ENCODE results near the gene ALDOA. TPM values are rescaled to one million over a fixed set of nuclear protein-coding genes. Genes with fewer than 3 reads are reported as not detected.
"Not testable (repeated sequence)": the region's sequence is repeated elsewhere in the genome, so short reads cannot be mapped to it uniquely, and the experiment has no call there.

The ALDOA gene
- total RNA-seq, 1 donor from 2014 or later, result 527 TPM

DNA sequence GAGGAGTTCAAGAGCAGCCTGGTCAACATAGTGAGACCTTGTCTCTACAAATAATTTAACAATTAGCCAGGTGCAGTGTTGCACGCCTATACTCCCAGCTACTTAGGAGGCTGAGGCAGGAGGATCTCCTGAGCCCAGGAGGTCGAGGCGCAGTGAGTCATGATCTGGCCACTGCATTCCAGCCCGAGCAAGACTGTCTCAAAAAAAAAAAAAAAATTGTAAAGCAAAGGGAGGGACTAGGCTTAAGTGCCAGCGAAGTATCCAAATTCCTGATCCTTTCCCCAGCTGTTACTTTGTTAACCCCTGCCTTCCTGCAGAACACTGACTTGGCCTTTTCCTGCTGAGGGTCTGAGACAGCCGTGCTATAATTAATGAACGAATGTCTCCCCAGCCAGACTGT is 45.1 kb downstream of the ALDOA start:
- FAIRE-seq, result no peak
- Histone ChIP-seq H3K36me3 (ENCODE audit: control insufficient read depth, insufficient read depth, low read length) (peaks cover 1% of the 10 kb centered on the region), H3K4me3 (ENCODE audit: low read depth, low read length) (no peak overlapping the region), H3K27me3 (ENCODE audit: control insufficient read depth, insufficient read depth, low read length) (no peaks in the 10 kb centered on the region)
- TF ChIP-seq, protein P1, sequence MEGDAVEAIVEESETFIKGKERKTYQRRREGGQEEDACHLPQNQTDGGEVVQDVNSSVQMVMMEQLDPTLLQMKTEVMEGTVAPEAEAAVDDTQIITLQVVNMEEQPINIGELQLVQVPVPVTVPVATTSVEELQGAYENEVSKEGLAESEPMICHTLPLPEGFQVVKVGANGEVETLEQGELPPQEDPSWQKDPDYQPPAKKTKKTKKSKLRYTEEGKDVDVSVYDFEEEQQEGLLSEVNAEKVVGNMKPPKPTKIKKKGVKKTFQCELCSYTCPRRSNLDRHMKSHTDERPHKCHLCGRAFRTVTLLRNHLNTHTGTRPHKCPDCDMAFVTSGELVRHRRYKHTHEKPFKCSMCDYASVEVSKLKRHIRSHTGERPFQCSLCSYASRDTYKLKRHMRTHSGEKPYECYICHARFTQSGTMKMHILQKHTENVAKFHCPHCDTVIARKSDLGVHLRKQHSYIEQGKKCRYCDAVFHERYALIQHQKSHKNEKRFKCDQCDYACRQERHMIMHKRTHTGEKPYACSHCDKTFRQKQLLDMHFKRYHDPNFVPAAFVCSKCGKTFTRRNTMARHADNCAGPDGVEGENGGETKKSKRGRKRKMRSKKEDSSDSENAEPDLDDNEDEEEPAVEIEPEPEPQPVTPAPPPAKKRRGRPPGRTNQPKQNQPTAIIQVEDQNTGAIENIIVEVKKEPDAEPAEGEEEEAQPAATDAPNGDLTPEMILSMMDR (IDR thresholded peaks at IDR 0.05; ENCODE audit: insufficient read depth, low read length, severe bottlenecking), result no peak
- no peak for DNase-seq (ENCODE audit: low read depth)

DNA sequence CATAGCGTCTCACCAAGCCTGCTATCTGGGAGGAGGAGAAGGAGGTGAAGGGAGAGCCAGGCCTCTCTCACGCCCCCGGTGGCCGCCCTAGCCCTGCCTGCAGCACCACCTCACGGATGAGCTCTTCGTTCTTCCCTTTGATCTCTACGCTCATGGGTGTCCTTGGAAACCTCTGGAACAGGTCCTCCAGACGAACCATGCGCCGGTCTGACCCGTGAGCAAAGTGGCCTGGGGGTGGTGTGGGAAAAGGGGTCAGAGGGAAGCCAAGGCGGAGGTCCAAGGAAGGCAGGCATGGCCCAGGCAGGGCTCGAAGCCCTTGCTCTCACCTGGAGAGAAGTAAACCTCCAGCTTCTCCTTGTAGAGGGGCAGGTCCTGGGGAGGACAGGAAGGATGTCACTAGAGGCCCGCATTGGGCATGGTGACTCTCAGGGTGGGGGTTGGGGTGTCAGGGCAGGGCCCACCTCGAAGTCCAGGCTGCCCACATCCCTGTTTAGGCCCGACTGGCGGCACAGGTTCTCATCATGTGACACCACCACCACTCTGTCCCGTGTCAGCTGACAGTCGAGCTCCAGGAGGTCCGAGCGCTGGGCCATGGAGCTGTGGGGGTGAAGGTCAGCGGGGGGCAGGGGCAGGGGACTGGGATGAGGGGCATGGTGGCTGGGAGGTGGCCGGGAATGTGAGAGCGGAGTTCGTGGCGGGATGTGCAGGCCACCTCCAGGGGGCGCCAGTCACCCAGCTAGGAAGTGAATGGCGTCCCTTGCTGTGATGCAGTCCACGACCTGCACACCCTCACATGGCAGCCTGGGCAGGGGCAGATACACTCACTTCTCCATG is 46.9 kb downstream of the ALDOA start:
- DNase-seq (ENCODE audit: low read depth) (no peak), FAIRE-seq (no peak)
- Histone ChIP-seq H3K27me3 (ENCODE audit: control insufficient read depth, insufficient read depth, low read length) (no peaks in the 10 kb centered on the region), H3K36me3 (ENCODE audit: control insufficient read depth, insufficient read depth, low read length) (peaks cover 1% of the 10 kb centered on the region), H3K4me3 (ENCODE audit: low read depth, low read length) (no peak overlapping the region)
- TF ChIP-seq, protein P1 (IDR thresholded peaks at IDR 0.05; ENCODE audit: insufficient read depth, low read length, severe bottlenecking), result peak; percentile 62

DNA sequence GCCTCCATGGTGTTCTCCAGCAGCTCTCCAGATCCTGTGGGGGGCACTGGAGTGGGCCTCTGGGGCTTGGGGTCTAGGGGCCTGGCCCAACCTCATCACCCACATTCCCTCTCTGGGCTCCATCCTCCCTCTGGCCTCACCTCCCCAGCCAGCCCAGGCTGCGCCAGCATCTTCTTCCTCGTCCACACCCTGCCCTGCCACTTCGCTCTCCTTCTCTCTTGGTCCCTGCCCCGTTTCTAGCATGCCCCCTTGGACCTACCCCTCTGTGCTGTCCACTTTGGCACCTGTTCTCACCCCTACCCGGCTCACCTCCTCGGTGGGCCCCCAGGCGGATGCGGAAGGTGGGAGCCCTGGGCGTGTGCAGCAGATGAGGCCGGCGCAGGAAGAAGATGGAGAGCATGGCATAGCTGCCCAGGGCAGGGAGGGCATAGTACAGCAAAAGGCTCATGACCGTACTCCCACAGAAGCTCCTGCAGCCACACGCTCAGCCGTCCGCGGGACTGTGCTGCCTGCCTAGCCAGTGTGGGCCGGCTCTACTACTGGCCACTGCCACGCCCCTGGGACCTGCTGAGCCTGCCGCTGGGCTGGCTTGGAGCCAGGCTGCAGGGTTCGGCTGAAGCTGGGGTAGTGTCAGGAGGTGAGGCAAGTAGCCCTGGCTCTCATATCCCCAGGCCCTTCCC is 47.6 kb downstream of the ALDOA start, which contains the start of gene GDPD3:
TSS of gene GDPD3 (minus strand) at position 507 of the 680 bp plus-strand sequence. CDS start at position 448, 59 bp downstream.
- TF ChIP-seq, protein P1 (IDR thresholded peaks at IDR 0.05; ENCODE audit: insufficient read depth, low read length, severe bottlenecking), result no peak
- Histone ChIP-seq H3K36me3 (ENCODE audit: control insufficient read depth, insufficient read depth, low read length) (no peaks in the 10 kb centered on the region), H3K27me3 (ENCODE audit: control insufficient read depth, insufficient read depth, low read length) (no peaks in the 10 kb centered on the region), H3K4me3 (ENCODE audit: low read depth, low read length) (no peak within 1 kb of the TSS)
- DNase-seq (ENCODE audit: low read depth) (no peak), FAIRE-seq (no peak)

DNA sequence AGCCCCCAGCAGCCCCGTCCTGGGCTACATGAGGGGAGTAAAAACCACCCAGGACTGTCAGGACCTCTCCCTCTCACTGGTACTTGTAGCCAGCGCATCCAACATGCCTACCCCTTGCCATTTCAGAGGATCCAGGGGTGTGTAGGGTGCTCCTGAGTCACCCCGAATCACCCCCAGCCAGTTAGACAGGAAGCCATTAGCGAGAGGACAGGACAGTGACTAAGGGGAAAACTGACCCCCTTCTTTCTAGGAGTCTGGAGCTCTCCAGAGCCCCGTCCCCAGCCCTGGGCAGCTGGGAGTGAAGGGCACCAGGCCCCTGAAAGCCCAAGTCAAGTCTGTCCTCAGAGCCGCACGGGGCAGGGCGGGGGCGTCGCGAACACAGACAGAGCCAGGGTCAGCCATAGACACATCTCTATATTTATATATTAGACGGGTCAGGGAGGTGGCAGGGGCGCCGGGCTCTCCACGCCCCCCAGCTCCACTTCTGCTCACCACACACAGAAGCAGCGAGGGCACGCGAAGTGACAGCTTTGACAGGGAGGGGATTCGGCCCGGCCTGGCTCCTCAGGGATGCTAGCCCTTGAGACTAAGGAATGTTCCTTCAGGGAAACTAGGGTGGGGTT is 48.3 kb downstream of the ALDOA start:
- FAIRE-seq (no peak), DNase-seq (ENCODE audit: low read depth) (peak; percentile 60)
- TF ChIP-seq, protein P1 (IDR thresholded peaks at IDR 0.05; ENCODE audit: insufficient read depth, low read length, severe bottlenecking), result no peak
- no peak overlapping the region for H3K4me3 ChIP-seq (ENCODE audit: low read depth, low read length)
- no peaks in the 10 kb centered on the region for H3K36me3 ChIP-seq (ENCODE audit: control insufficient read depth, insufficient read depth, low read length)
- H3K27me3 ChIP-seq (ENCODE audit: control insufficient read depth, insufficient read depth, low read length), result no peaks in the 10 kb centered on the region

DNA sequence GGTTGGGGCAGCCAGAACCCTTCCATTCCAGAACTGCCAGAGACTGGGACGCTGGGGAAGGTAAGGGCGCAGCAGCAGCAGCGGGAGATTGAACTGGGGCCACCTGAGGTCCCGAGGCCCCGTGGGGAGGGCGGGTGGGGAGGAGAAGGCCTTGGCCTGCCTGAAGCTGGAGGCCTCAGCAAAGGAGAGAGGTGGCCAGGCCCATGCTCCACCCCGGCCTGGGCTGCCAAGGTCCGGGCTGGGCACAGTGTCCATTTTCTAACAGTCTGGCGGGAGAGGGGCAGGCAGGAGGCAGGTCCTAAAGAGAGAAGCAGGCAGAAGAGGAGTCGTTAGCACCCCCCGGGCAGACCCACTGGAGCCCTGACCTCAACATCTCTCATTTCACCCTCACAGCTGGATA is 48.9 kb downstream of the ALDOA start:
- FAIRE-seq, result no peak
- DNase-seq (ENCODE audit: low read depth), result no peak
- Histone ChIP-seq H3K36me3 (ENCODE audit: control insufficient read depth, insufficient read depth, low read length) (no peaks in the 10 kb centered on the region), H3K4me3 (ENCODE audit: low read depth, low read length) (no peak overlapping the region), H3K27me3 (ENCODE audit: control insufficient read depth, insufficient read depth, low read length) (no peaks in the 10 kb centered on the region)
- TF ChIP-seq, protein P1 (IDR thresholded peaks at IDR 0.05; ENCODE audit: insufficient read depth, low read length, severe bottlenecking), result no peak

DNA sequence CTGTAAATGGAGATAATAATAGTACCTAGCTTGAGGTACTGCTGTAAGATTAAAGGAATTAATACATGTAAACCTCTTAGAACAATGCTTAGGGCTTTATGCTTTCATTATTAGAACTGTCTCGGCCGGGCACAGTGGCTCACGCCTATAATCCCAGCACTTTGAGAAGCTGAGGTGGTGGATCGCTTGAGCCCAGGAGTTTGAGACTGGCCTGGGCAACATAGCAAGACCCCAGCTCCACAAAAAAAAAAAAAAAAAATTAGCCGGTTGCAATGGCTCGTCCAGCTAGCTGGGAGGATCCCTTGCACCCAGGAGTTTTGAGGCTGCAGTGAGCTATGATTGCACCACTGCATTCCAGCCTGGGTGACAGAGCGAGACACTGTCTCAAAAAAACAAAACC is 49.3 kb downstream of the ALDOA start:
- H3K36me3 ChIP-seq (ENCODE audit: control insufficient read depth, insufficient read depth, low read length); H3K4me3 ChIP-seq (ENCODE audit: low read depth, low read length); FAIRE-seq; DNase-seq (ENCODE audit: low read depth); H3K27me3 ChIP-seq (ENCODE audit: control insufficient read depth, insufficient read depth, low read length): not testable (repeated sequence)
